AG20443 (cell line): ENCODE measurements around the gene SAMD14.

Experiments
- DNase-seq: peaks from one replicate; pipeline ENCODE4 v3.0.0; 2012; ENCODE audit warnings: low spot score, mixed read lengths

SAMD14 gene

DNA sequence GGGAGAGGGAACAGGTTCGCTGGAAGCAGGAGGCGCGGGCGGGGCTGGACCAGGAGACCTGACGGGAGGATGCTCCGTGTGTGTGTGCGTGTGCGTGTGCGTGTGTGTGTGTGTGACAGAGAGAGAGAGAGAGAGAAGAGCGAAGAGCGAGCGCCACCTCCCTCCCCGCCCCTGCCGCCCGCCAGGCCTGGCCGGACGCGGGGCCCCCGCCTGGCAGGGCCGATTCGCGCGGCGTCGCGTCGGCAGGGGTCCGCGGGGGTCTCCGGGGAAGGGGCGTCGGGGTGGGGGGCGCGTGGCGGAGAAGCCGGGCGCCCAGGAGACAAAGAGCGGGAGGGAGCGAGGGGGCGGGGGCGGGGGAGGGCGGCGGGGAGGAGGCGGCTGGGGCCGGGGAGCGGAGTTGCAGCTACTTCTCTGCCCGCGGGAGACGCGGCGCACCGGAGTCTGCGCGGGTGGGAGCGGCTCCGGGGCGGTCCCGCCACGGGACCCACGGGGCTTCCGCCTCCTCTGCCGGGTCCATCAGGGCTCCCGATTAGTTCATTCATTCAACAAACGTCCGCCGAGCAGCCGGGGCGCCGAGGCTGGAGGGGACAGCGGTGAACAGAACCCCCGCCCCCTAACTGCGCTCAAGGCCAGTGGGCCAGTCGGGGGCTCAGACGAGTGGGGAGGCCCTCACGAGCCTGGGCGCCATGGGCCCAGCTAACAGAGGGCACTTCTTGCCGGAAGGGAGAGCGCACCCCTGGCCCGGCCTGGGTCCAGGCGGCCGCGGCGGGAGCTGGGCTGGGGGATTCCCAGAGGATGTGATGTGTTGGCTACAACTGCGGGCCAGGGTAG is at the start of gene SAMD14:
TSS of gene SAMD14 (minus strand) at position 433 of the 831 bp plus-strand sequence. CDS start 5,201 bp downstream, outside the sequence.
- DNase-seq: peak; percentile 85

DNA sequence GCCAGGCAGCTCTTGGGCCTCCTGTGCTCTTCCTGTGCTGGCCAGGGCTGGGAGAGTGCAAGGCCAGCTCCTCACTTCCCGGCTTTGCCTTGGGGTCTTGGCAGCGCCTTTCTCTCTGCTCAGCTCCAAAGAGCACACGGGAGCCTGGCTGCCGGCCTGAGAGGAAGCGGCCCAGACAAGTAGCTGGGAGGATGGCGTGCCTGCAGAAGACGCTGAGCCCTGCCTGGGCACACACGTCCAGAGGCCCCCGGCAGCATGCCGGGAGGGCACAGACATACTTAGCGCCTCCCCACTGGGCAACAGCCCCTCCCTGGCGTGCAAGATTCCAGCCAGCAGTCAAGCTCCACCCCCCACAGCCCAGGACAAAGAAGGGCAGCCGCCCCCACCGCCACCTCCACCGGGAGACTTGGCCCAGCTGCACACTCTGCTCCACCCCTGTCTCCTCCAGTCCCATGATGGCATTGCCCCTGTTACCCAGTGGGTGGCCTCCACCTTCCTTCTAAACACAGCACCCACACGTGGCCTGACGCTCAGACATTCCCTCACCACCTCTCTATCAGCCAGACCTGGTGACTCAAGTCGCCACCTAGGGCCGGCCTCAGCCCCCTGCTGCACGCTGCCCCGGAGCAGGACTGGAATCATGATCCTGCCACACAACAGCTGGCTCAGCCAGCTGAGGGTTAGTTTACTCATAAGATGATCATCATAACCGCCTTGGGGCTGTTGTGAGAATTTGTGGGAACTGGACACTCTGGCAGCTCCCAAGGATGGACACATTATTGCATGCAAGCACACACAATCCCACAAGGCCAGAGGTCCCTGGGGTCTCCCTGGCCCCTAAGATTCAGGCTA is 48.2 kb upstream of the SAMD14 start:
- peak; percentile 85 for DNase-seq

GRCh38 chr17:50177476-50177875 is 47.5 kb upstream of the SAMD14 start:
- no peak for DNase-seq

DNA sequence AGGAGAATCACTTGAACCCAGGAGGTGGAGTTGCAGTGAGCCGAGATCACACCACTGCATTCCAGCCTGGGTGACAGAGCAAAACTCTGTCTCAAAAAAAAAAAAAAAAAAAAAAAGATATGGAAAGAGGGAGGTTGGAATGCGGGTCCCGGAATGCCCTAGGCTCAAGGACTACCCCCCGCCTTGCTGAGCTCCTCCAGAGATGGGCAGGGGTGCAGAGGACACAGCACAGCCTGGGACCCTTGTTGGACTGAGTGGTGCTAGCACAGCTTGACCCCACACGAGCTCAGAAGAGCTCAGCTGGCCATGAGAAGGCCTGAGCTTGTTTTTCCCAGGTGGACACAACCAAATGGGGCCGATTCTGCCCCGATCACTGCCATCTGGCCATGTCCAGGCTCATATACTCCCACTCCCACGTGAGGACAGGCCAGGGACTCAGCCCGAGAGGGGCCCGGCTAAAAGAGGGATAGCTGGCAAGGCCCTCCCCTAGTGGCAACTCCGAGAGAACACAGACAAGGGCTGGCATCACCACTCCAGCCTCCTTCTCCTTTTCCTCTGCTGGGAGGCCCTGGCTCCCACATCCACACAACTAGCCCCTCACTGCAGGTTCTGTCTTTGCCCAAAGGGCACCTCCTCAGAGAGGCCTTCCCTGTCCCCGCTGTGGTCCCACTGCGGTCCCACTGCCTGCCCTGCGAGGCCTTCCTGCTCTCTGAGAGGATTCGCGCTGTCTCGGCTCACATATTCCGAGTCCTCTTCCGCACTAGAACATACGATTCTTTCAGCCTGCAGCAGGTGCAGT is 46.8 kb upstream of the SAMD14 start:
- no peak for DNase-seq

GRCh38 chr17:50175035-50175807 is 45.3 kb upstream of the SAMD14 start:
- DNase-seq: no peak

DNA sequence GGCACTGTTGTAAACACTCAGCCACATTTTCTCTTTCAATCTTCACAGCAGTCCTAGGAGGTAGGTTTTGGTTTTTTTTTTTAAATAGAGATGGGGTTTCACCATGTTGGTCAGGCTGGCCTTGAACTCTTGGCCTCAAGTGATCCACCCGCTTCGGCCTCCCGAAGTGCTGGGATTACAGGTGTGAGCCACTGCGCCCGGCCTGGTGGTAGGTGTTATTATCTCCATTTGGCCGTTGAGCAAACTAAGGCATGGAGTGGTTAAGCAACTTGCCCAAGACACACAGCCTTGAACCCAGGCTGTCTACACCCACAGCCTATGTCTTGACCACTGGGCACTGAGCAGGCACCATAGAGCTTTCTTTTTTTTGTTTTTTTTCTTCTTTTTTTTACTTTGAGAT is 44.5 kb upstream of the SAMD14 start:
- no peak for DNase-seq

DNA sequence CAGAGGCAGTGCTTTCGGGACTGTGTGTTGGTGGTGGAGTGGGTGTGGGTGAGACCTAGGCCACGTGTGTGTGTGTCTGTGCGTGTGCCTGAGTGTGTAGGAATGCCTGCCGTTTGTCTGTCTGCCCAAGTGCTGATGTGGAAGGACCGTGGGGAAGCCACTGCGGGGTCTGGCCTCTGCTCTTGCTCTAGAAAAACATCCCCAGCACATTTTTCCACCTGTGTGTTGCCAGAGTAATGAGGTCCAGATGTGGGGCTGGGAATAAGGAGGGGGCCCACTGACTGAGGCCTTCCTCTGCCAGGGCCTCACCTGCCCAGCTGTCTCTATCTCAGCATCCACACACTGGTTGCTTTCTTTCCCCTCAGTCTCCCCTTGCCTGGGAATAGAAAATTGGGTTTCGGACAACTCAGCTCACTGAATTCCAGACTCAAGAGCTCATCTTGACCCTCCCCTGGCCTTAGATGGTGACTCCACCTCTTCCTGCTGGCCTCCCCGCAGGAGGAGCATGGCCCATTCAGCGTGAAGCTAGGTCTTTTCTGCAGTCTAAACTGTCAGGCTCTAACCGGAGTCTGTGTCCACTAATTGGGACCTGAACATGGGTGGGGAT is 43.5 kb upstream of the SAMD14 start:
- peak; percentile 89 for DNase-seq

DNA sequence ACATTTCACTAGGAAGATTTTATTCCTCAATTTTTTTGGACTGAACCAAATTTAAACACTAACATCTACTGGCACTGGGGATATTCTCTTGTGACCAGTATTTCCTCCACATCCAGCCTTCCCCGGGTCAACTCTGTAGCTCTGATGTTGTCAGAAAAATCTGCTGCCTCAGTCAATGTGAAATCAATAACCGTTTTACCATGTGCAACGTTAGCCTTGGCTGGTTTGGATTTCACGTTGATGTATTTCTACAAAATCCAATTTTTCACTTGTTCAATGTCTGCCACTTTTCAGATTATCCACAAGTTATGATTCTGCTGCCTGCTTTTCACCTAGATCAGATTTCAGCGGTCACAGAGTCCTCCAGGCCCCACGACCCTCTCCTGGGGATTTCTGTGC is 43.0 kb upstream of the SAMD14 start:
- DNase-seq: no peak

DNA sequence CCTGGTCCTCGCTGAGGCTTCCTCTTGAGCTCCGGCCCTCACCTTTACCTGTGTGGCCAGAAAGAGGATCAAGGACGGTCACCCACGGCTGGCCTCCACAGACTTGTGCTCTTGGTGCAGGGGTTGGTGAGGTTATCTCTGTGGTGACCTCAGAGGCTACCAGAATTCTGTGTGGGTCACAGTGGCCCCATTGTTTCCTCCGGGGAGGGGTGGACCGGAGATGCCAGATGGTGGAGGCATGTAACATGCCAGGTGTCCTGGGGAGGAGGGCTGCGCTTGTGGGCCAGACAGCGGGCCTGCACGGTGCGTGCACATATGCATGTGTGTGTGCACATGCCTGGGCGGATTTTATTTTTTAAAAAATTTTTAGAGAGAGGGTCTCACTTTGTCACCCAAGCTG is 42.2 kb upstream of the SAMD14 start:
- no peak for DNase-seq

DNA sequence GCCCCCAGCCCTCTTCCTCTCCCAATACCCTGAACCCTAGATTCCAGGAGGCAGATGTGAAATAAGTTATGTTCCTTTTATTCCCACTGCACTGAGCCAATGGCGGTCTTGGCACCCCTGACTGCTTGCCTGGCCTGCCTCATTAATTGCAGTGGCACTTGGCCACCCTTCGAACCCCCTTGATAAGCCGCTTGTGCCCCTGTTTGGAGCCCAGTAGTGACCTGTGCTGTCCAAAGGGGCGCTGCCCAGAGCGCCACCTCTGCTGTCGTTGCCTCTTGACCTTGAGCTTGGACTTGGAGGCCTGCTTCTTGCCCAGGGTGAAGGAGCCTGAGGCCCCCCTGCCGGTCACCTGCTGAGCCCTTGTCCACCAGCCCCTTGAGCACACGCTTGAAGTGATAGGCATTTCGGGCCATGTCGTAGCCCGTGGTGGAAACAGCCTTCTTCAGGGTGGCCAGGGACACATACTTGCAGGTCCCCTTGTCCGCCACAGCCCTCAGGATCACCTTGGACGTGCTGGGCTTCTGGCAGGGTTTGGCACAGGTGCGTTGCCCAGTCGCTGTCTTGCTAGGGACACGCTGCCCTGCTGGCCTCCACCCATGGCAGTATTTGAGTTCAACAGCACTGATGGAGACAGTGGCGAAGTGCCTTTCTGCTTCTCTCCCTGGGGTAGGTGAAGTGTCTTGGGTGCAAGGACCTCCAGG is 41.6 kb upstream of the SAMD14 start:
- DNase-seq: no peak

DNA sequence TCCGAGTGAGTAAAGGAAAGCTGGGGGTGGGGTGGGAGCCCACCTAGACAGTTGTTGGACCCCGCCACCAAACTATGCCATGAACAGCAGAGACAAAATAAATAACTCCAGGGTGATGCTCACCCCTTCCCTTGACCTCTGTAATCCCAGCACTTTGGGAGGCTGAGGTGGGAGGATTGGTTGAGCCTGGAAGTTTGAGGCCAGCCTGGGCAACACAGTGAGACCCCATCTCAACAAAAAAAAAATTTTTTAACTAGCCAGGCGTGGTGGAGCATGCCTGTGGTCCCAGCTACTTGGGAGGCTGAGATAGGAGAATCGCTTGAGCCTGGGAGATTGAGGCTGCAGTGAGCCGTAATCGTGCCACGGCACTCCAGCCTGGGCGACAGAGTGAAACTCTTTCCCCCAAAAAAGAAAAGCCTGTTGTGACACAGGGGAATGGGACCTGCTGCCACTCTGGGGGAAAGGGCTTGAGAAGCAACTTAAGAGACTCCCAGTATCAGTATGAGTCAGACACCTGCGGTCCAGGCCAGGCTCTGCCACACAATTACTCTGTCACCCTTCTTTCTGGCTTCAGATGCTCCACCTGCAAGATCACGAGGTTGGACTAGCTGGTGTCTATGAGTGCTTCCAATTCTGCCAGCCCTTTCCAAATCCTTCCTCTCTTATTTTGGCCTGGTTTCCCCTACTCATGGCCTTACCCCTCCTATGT is 40.9 kb upstream of the SAMD14 start:
- no peak for DNase-seq

DNA sequence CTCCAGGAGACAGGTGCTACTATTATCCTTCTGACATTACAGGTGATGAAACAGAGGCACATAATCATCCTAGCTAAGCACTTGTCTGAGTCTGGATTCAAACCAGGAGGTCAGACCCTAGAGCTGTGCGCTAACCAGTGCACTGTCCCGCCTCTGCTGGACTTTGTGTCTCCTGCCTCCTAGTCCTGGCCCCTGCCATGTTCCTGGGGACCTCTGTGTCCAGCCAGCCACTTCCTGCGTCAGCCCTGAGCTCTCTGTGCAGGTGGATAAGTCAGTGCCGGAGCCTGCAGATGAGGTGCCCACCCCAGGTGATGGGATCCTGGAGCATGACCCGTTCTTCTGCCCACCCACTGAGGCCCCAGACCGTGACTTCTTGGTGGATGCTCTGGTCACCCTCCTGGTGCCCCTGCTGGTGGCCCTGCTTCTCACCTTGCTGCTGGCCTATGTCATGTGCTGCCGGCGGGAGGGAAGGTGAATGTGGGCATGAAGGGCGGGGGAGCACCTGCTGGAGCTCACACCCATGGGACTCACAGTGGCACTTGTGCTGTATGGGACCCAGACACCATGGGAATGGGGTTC is 40.0 kb upstream of the SAMD14 start:
- DNase-seq: no peak

DNA sequence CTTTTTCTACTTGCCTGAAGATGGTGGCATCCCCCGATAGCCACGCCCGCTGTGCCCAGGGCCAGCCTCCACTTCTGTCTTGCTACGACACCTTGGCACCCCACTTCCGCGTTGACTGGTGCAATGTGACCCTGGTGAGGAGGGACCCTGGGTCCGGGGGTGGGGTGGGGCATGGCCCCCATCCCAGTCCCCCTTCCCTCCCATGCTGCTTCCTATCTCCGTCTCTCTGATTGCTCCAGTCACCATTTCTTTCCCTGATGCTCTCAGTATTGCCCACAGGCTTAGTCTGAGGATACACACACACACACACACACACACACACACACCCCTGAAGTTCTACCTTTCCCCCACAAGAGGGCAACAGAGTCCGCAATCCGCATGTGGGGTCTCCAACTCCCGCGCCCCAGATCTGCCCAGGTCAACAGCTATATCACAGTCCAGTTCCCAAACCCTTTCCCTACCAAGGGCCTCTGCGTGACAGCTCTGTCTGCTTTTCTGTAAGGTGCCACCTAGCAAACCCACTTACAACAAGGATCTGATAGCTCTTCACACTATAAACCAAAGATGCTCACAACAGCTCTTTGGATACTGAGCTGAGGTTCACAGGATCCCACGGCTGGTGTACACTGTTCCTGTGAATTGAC is 39.3 kb upstream of the SAMD14 start:
- DNase-seq: peak; percentile 72

GRCh38 chr17:50168319-50168718 is 38.4 kb upstream of the SAMD14 start:
- no peak for DNase-seq

- DNase-seq: no peak
These were observed 37.4 kb upstream of the SAMD14 start for GRCh38 chr17:50167371-50167770.

- no peak for DNase-seq
These were observed 36.7 kb upstream of the SAMD14 start for GRCh38 chr17:50166518-50167181.

GRCh38 chr17:50165867-50166517 is 36.0 kb upstream of the SAMD14 start, which contains the start of gene SGCA:
SGCA (plus strand) TSS chr17:50166005; CDS start chr17:50166041, 36 bp downstream.
- DNase-seq: no peak

DNA sequence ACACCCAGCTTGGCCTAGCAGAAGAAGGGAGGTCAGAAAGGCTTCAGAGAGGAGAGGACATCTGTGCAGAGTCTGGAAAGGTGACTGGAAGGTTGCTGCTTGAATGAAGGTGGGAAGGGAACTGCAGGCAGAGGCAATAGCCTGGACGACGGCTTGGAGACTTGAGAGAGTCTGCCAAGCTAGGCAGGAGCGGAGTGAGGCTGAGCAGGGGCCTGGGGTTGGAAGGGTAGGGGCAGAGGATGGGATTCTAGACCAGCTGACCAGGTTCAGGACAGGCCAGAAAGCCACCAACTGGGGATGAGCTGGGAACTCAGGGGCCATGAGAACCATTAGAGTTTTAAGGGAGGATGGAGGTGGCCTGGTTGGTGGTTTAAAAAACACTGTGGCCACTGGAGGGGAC is 35.5 kb upstream of the SAMD14 start:
- DNase-seq: no peak
